Karpas-422 (cell line): ENCODE results near the gene CD7. TPM values are rescaled to one million over a fixed set of nuclear protein-coding genes. Genes with fewer than 3 reads are reported as not detected.

Experiments
- DNase-seq: peaks from one replicate; pipeline ENCODE4 v3.0.0-alpha.2; 2015
- H2AFZ ChIP-seq: fragments of 200-600 bp; sonication (generic); 2 replicates; pipeline ENCODE4 v1.6.1; 2014; ENCODE audit warnings: antibody characterized with exemption, low read length, mixed read lengths
- H3K27ac ChIP-seq: fragments of 200-600 bp; sonication (generic); 2 replicates; pipeline ENCODE4 v1.5.1; 2014; ENCODE audit warnings: mild to moderate bottlenecking, low read length, moderate library complexity
- H3K27me3 ChIP-seq: fragments of 200-600 bp; sonication (generic); 2 replicates; pipeline ENCODE4 v1.6.1; 2014; ENCODE audit warnings: low read length, mixed read lengths
- H3K36me3 ChIP-seq: fragments of 200-600 bp; sonication (generic); 2 replicates; pipeline ENCODE4 v1.6.1; 2014; ENCODE audit warnings: low read length, mixed read lengths; ENCODE audit not compliant: insufficient read depth
- H3K4me1 ChIP-seq: fragments of 200-600 bp; sonication (generic); 2 replicates; pipeline ENCODE4 v1.6.1; 2014; ENCODE audit warnings: mild to moderate bottlenecking, low read length, mixed read lengths
- H3K4me2 ChIP-seq: fragments of 200-600 bp; sonication (generic); 2 replicates; pipeline ENCODE4 v1.6.1; 2014; ENCODE audit warnings: low read length, low read depth, mild to moderate bottlenecking; ENCODE audit not compliant: poor library complexity, severe bottlenecking
- H3K4me3 ChIP-seq: fragments of 200-600 bp; sonication (generic); 2 replicates; pipeline ENCODE4 v1.5.1; 2014; ENCODE audit warnings: mild to moderate bottlenecking, antibody characterized with exemption, low read length, mixed read lengths
- H3K79me2 ChIP-seq: fragments of 200-600 bp; sonication (generic); 2 replicates; pipeline ENCODE4 v1.6.1; 2014; ENCODE audit warnings: mild to moderate bottlenecking, low read length, mixed read lengths
- H3K9ac ChIP-seq: fragments of 200-600 bp; sonication (generic); 2 replicates; pipeline ENCODE4 v1.6.0; 2014; ENCODE audit warnings: low read length
- H3K9me2 ChIP-seq: fragments of 200-600 bp; sonication (generic), shearing (Covaris generic); replicated peaks from 2 replicates; pipeline ENCODE4 v1.6.0; 2014; ENCODE audit warnings: mild to moderate bottlenecking, low read length, moderate library complexity; ENCODE audit not compliant: insufficient read depth
- H3K9me3 ChIP-seq: fragments of 300-700, 200-600 bp; sonication (generic); 2 replicates; pipeline ENCODE4 v1.6.1; 2014; ENCODE audit warnings: low read length, mixed read lengths
- H4K20me1 ChIP-seq: fragments of 200-600 bp; sonication (generic); 2 replicates; pipeline ENCODE4 v1.6.1; 2014; ENCODE audit warnings: mild to moderate bottlenecking, antibody characterized with exemption, low read length, low read depth; ENCODE audit not compliant: insufficient read depth
- total RNA-seq: library from RNA; depleted of rRNA; stranded (reverse); fragments of >200 nt; shearing (Covaris generic); gene quantifications from 2 replicates; pipeline ENCODE4 v1.2.3, GENCODE V29; 2014; ENCODE audit warnings: low replicate concordance; rRNA removed

Gene CD7
- total RNA-seq, 1 experiment from 2014 or later, result not detected

DNA sequence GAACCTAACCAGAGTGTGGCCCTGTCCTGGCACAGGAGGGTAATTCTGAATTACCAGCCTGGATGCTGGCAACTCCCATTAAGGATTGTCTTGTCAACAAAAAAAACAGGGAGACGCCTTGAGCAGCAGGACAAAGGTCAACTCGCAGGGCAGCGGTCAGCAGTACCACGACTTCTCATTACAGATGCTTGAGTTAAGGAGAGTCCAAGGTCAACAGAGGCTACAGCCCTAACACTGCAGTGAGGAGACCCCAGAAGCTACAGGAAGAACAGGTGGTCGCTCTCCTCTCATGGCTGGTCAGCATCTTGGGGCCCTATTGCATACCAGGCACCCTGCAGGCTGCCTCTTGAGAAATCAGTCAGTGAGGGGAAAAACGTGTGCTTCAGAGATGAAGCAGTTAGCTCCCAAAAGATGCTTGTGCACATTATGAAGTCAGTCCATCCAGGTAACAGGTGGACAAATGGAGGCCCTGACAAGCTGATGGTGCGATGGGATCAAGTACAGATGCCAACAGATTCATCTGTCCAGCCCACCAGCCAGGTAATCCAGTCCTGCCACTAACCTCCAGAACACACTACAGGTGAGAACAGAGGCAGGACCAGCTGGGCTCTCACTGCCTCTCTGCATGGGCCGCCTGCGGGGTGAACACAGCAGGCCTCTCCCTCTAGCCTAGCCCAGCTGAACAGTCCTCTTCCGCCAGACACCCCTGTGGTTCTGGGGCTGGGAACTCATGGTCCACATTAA lies 48.1 kb downstream of the CD7 start:
- Histone ChIP-seq H3K9ac (no peak overlapping the region), H4K20me1 (peaks cover 68% of the 10 kb centered on the region), H3K4me2 (no peak overlapping the region)

DNA sequence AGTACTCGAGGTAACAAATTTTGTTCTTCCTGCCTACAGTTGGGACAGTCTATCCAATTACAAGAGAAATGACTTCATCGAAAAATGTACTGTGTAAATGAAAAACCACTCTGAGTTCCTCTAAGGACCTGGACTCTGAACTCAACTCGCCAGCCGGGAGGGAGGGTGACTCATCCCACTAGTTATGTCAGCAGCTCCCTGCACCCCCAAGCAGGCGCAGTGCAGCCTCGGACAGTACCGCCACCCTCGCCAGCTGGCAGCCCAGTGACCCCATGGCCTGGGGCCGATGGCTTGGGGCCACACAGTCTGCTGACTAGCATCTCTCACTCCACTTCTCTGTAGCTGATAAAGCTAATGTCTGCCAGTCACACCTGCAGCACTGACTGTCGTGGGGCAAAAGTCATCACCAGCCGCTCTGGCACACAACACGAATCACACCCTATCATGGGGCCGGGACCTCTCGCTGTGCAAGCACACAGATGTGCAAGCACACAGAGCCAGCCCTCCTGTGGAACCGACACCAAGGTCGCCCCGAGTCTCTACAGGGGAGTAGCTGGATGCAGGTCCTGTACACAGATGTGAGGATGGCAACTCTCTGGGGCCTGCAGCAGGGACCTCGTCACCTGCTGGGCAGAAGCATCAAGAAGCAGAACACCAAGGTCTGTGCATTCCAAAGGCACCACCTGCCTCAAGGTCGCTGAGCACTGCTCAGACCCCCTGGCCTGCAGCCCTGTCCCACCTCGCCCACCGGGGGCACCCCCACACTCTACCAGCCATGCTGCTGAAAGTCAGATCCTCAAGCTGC lies 49.6 kb downstream of the CD7 start:
- Histone ChIP-seq H3K9ac (no peak overlapping the region), H3K27ac (no peak overlapping the region), H3K4me1 (peaks cover 13% of the 10 kb centered on the region), H3K27me3 (no peaks in the 10 kb centered on the region), H3K79me2 (peaks cover 90% of the 10 kb centered on the region), H3K9me3 (no peaks in the 10 kb centered on the region), H3K4me3 (no peak overlapping the region), H4K20me1 (peaks cover 75% of the 10 kb centered on the region), H3K36me3 (peaks cover 43% of the 10 kb centered on the region), H2AFZ (no peak overlapping the region), H3K4me2 (no peak overlapping the region), H3K9me2 (no peaks in the 10 kb centered on the region)
- DNase-seq, result no peak

More for the DNA sequence above, 48.1 kb downstream of the CD7 start:
- H3K36me3 ChIP-seq, result peaks cover 29% of the 10 kb centered on the region
- no peaks in the 10 kb centered on the region for H3K9me2 ChIP-seq
- no peak overlapping the region for H2AFZ ChIP-seq
- H3K4me1 ChIP-seq, result peaks cover 17% of the 10 kb centered on the region
- no peak for DNase-seq
- H3K27me3 ChIP-seq, result no peaks in the 10 kb centered on the region
- no peak overlapping the region for H3K27ac ChIP-seq
- H3K79me2 ChIP-seq, result peaks cover 80% of the 10 kb centered on the region
- no peaks in the 10 kb centered on the region for H3K9me3 ChIP-seq
- no peak overlapping the region for H3K4me3 ChIP-seq

DNA sequence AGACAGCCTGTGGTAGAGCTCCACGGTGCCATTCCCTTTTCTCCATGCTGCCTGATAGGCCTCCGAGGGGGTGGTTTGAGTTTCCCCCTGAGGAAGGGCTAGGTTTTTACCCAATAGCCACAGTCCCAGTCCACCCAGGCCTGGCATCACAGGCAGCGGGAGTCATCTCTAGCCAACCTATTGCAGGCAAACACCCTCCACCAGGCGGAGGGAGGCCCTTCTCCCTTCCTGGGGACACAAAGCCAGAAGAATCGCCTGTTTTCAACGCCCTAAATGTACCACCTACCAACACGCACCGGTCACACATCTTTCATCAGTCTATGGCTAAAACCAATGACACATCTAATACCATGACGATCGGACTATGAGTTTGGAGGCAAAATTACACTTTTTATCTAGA lies 51.3 kb downstream of the CD7 start:
- H4K20me1 ChIP-seq, result peaks cover 60% of the 10 kb centered on the region
- H3K36me3 ChIP-seq, result peaks cover 48% of the 10 kb centered on the region
- H3K27me3 ChIP-seq, result no peaks in the 10 kb centered on the region
- no peak overlapping the region for H3K4me3 ChIP-seq
- no peak overlapping the region for H2AFZ ChIP-seq
- H3K27ac ChIP-seq, result no peak overlapping the region
- H3K9me3 ChIP-seq, result no peaks in the 10 kb centered on the region
- H3K9ac ChIP-seq, result no peak overlapping the region
- DNase-seq, result no peak
- no peaks in the 10 kb centered on the region for H3K4me1 ChIP-seq
- peaks cover 91% of the 10 kb centered on the region for H3K79me2 ChIP-seq
- no peaks in the 10 kb centered on the region for H3K9me2 ChIP-seq
- no peak overlapping the region for H3K4me2 ChIP-seq

Other genes starting within 250 kb of the CD7 start
- 94.1 and 197 TPM in 2 replicates for gene FASN, start 219.4 kb downstream of the CD7 start, total RNA-seq
- 31.3 and 37.4 TPM in 2 replicates for gene CCDC57, start 104.8 kb downstream of the CD7 start, total RNA-seq
- gene SLC16A3, start 88.6 kb downstream of the CD7 start, total RNA-seq, result 0.67 and 6.0 TPM in 2 replicates
- 27.1 and 30.6 TPM in 2 replicates for gene CSNK1D, start 43.9 kb downstream of the CD7 start, total RNA-seq
- 0.72 TPM in 1 of 2 replicates, not detected in the other for gene SECTM1, start 16.2 kb upstream of the CD7 start, total RNA-seq
- 0.34 and 2.3 TPM in 2 replicates for gene TEX19, start 41.6 kb upstream of the CD7 start, total RNA-seq
- not detected in 2 replicates for gene UTS2R, start 54.2 kb upstream of the CD7 start, total RNA-seq
- 21.7 and 55.7 TPM in 2 replicates for gene HEXD, start 100.7 kb upstream of the CD7 start, total RNA-seq
- 14.8 and 17.9 TPM in 2 replicates for gene OGFOD3, start 101.0 kb upstream of the CD7 start, total RNA-seq
- gene CYBC1, start 133.1 kb upstream of the CD7 start, total RNA-seq, result 92.4 and 147 TPM in 2 replicates
- 43.3 and 53.5 TPM in 2 replicates for gene NARF, start 141.1 kb upstream of the CD7 start, total RNA-seq
- 19.7 and 22.4 TPM in 2 replicates for gene FOXK2, start 202.1 kb upstream of the CD7 start, total RNA-seq